Prostate gland (tissue), 2 donors: Measurements from ENCODE around the gene DNASE2. TPM values are rescaled to one million over a fixed set of nuclear protein-coding genes. Genes with fewer than 3 reads are reported as not detected.

ENCODE experiments used
- DNase-seq: peaks from one replicate; pipeline ENCODE4 v3.0.0-alpha.2; 2019; ENCODE audit warnings: low spot score
- H3K27ac ChIP-seq, 2 donors: fragments of 200-600 bp; sonication (generic); 2 replicates each; pipeline ENCODE4 v1.5.1; 2017 to 2019
- H3K27me3 ChIP-seq: fragments of 200-600 bp; sonication (generic); replicated peaks from 2 replicates; pipeline ENCODE4 v1.5.1; 2019; ENCODE audit not compliant: insufficient read depth
- H3K36me3 ChIP-seq, 2 donors: fragments of 200-600 bp; sonication (generic); 1 replicate in 1 of 2; 2 replicates in 1 of 2; pipeline versions ENCODE4 v1.5.1 to v1.8.1; 2017 to 2019
- H3K4me1 ChIP-seq: fragments of 200-600 bp; sonication (generic); replicated peaks from 2 replicates; pipeline ENCODE4 v1.5.1; 2019
- H3K4me3 ChIP-seq, 2 donors: fragments of 200-600 bp; sonication (generic); 2 replicates each; pipeline ENCODE4 v1.5.1; 2017 to 2019
- H3K9me3 ChIP-seq: fragments of 200-600 bp; sonication (generic); 2 replicates; pipeline ENCODE4 v1.5.1; 2017
- POLR2A ChIP-seq: fragments of 450-650 bp; IDR thresholded peaks from one replicate; pipeline ENCODE4 v1.6.1; 2016; ENCODE audit warnings: antibody characterized with exemption, mild to moderate bottlenecking
- POLR2AphosphoS5 ChIP-seq: sonication (generic); formaldehyde crosslinking; IDR thresholded peaks from one replicate; pipeline ENCODE4 v1.6.1; 2017; ENCODE audit warnings: antibody characterized with exemption
- WGBS: methylation state at CpG from one replicate; pipeline ENCODE4 v1.1.5; 2018; 5-methylcytosine and 5-hydroxymethylcytosine counted together
- intact Hi-C: fragments of 100-400 bp; cut with DNase I; formaldehyde crosslinking; loops from one replicate; pipeline ENCODE4 v1.14.2; 2022
- total RNA-seq, 2 donors: library from RNA; depleted of rRNA; stranded (reverse); fragments of >200 nt; gene quantifications; one replicate each; pipeline ENCODE4 v1.1.0, GENCODE V29; 2016
- TF ChIP-seq, protein P1 (sequence below), 4 experiments: fragments of 200-600 bp in 2 of 4; fragments of 450-650 bp in 2 of 4; sonication (generic) in 2 of 4; IDR thresholded peaks; 1 replicate in 3 of 4; 2 replicates in 1 of 4; pipeline ENCODE4 v1.5.1; 2016 to 2019; ENCODE audit warnings: antibody characterized with exemption in 4 of 4, mild to moderate bottlenecking in 2 of 4, moderate library complexity in 2 of 4

Gene DNASE2
- total RNA-seq, 2 donors from 2014 or later = 41.4 to 63.9 TPM

DNA sequence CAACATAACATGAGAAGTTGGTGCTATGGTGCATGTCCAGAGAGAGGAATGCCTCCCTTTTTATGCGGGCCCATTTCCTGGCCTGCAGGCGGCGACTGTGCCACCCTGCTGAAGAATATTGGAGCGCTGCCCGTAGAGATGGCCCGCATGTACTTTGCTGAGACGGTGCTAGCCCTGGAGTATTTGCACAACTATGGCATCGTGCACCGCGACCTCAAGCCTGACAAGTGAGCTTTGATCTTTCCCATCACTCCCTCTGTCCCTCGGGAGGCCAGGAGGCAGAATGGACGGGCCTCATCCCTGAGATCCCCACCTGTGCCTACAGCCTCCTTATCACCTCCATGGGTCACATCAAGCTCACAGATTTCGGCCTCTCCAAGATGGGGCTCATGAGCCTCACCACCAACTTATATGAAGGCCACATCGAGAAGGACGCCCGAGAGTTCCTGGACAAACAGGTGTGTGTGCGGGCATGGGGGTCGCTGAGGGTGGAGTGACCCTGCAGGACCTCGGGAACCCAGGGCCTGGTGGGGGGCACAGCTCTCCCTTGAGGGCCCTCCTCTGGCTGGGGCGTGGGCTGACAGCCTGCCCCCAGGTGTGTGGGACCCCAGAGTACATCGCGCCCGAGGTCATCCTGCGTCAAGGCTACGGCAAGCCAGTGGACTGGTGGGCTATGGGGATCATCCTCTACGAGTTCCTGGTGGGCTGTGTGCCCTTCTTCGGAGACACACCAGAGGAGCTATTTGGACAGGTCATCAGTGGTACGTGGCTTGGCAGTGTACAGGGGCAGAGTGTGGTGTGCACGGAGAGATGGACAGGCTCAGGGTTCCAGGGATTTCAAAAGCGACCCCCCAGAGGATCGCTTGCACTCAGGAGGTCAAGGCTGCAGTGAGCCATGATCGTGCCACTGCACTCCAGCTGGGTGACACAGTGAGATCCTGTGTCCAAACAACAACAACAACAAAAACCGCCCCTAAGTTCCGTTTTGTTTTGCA, 16.2 kb downstream of the DNASE2 start:
- no peak for DNase-seq
- TF ChIP-seq POLR2A = no peak
- TF ChIP-seq POLR2AphosphoS5 = no peak
- TF ChIP-seq, protein P1, sequence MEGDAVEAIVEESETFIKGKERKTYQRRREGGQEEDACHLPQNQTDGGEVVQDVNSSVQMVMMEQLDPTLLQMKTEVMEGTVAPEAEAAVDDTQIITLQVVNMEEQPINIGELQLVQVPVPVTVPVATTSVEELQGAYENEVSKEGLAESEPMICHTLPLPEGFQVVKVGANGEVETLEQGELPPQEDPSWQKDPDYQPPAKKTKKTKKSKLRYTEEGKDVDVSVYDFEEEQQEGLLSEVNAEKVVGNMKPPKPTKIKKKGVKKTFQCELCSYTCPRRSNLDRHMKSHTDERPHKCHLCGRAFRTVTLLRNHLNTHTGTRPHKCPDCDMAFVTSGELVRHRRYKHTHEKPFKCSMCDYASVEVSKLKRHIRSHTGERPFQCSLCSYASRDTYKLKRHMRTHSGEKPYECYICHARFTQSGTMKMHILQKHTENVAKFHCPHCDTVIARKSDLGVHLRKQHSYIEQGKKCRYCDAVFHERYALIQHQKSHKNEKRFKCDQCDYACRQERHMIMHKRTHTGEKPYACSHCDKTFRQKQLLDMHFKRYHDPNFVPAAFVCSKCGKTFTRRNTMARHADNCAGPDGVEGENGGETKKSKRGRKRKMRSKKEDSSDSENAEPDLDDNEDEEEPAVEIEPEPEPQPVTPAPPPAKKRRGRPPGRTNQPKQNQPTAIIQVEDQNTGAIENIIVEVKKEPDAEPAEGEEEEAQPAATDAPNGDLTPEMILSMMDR (IDR thresholded peaks at IDR 0.05) = no peak
- intact Hi-C loops = no loop called here

DNA sequence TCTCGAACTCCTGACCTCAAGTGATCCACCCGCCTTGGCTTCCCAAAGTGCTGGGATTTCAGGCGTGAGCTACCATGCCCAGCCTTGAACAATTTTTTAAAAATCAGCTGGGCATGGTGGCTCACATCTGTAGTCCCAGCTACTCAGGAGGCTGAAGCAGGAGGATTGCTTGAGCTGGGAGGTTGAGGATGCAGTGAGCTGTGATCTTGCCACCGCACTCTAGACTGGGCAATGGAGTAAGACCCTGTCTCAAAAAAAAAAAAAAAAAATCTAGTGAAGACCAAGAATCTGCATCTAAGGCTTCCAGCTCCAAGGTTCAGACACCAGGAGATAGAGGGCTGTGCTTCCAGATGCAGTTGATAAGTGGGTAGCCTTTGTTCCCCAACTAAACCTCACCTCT, 17.1 kb downstream of the DNASE2 start:
- TF ChIP-seq POLR2AphosphoS5 = no peak
- TF ChIP-seq, protein P1 (IDR thresholded peaks at IDR 0.05) = no peak
- 91% methylated on average over 4 of the region's 4 CpGs for WGBS
- H3K4me1 ChIP-seq = no peaks in the 10 kb centered on the region
- H3K27ac ChIP-seq = no peak overlapping the region
- H3K36me3 ChIP-seq = no peaks in the 10 kb centered on the region
- H3K9me3 ChIP-seq = no peaks in the 10 kb centered on the region
- no peak overlapping the region for H3K4me3 ChIP-seq
- intact Hi-C loops = no loop called here
- no peaks in the 10 kb centered on the region for H3K27me3 ChIP-seq
- DNase-seq = no peak

More for the DNA sequence above, 16.2 kb downstream of the DNASE2 start:
- Histone ChIP-seq H3K27ac (no peak overlapping the region), H3K9me3 (no peaks in the 10 kb centered on the region), H3K4me1 (no peaks in the 10 kb centered on the region), H3K4me3 (no peak overlapping the region), H3K36me3 (no peaks in the 10 kb centered on the region), H3K27me3 (no peaks in the 10 kb centered on the region)
- WGBS = 87% methylated on average over 32 of the region's 34 CpGs

DNA sequence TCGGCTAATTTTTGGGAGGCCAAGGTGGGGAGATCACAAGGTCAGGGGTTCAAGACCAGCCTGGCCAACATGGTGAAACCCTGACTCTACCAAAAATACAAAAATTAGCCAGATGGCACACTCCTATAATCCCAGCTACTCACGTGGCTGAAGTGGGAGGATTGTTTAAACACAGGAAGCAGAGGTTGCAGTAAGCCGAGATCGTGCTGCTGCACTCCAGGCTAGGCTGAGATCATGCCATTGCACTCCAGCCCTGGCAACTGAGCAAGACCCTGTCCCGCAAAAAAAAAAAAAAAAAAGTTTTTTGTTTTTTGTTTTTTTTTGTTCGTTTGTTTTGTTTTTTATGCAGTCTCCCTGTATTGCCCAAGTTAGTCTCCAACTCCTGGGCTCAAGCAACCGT, 21.7 kb downstream of the DNASE2 start:
- 57% methylated on average over 7 of the region's 7 CpGs for WGBS
- intact Hi-C loops = no loop called here
- H3K27ac ChIP-seq = no peak overlapping the region

DNA sequence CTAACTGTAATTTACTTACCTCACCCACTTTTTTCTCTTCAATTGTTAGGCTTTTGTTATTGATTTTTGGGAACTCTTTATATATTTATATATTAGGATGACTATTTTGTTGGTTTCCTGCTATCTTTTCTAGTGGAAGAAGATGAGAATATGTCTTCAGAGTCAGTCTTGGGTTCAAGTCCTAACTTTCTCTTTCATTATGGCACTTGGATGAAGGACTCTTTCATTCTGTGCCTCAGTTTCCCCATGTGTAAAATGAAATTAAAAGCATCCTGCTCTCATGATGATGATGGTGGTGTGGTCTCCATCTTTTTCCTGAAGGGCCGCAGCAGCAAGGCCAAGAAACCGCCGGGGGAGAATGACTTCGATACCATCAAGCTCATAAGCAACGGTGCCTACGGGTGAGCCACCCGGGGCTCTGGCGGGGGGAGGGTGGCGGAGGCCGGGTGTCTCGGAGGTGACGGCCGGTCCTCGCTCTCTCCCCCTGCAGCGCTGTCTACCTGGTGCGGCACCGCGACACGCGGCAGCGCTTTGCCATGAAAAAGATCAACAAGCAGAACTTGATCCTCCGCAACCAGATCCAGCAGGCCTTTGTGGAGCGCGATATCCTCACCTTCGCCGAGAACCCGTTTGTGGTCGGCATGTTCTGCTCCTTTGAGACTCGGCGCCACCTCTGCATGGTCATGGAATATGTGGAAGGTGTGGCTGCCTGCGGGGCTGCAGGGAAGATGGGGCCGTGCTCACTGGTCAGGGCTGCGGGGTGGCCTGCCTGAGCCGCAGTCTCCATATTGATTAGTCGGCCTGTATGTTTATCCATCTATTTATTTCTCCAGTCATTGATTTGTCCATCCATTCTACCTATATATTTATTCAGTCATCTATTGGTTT, 23.0 kb downstream of the DNASE2 start:
- H3K36me3 ChIP-seq = no peaks in the 10 kb centered on the region
- intact Hi-C loops = no loop called here

More for the DNA sequence above, 21.7 kb downstream of the DNASE2 start:
- Histone ChIP-seq H3K9me3 (no peaks in the 10 kb centered on the region), H3K36me3 (no peaks in the 10 kb centered on the region), H3K4me1 (no peaks in the 10 kb centered on the region), H3K27me3 (no peaks in the 10 kb centered on the region), H3K4me3 (no peak overlapping the region)
- no peak for DNase-seq
- TF ChIP-seq POLR2A = no peak
- TF ChIP-seq, protein P1 (IDR thresholded peaks at IDR 0.05) = no peak
- TF ChIP-seq POLR2AphosphoS5 = no peak

More for the DNA sequence above, 23.0 kb downstream of the DNASE2 start:
- no peaks in the 10 kb centered on the region for H3K27me3 ChIP-seq
- TF ChIP-seq, protein P1 (IDR thresholded peaks at IDR 0.05) = no peak
- TF ChIP-seq POLR2AphosphoS5 = no peak
- TF ChIP-seq POLR2A = no peak
- no peak for DNase-seq
- WGBS = 93% methylated on average over 35 of the region's 35 CpGs
- H3K27ac ChIP-seq = no peak overlapping the region
- no peaks in the 10 kb centered on the region for H3K9me3 ChIP-seq
- no peak overlapping the region for H3K4me3 ChIP-seq
- H3K4me1 ChIP-seq = no peaks in the 10 kb centered on the region
